GM12872 (cell line): Measurements from ENCODE around the gene LIMA1.

ENCODE experiments used
- CTCF ChIP-seq: IDR thresholded peaks from 3 replicates; pipeline ENCODE4 v1.5.1; 2011; ENCODE audit warnings: low read depth, mild to moderate bottlenecking, low read length, moderate library complexity; ENCODE audit not compliant: insufficient read depth

The LIMA1 gene

GRCh38 chr12:50239355-50239891 lies 43.9 kb downstream of the LIMA1 start:
- no peak for TF ChIP-seq CTCF

GRCh38 chr12:50234347-50234746 lies 49.0 kb downstream of the LIMA1 start:
- TF ChIP-seq CTCF: no peak

DNA sequence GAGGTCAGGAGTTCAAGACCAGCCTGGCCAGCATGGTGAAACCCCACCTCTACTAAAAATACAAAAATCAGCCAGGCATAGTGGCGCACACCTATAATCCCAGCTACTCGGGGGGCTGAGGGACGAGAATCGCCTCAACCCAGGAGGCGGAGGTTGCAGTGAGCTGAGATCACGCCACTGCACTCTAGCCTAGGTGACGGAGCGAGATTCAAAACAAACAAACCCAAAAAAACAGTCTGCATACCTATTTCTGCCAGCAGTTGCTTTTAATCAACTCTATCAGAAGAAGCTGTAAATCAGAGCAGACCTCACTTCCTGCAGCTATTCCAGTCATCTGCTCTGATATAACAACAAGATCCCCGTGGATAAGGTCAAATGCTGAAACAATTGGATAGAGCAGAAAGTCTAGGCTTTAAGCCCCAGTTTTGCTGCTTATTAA lies 50.5 kb downstream of the LIMA1 start:
- no peak for TF ChIP-seq CTCF

GRCh38 chr12:50232206-50232605 lies 51.1 kb downstream of the LIMA1 start:
- TF ChIP-seq CTCF: no peak

- no peak for TF ChIP-seq CTCF
These were observed 52.0 kb downstream of the LIMA1 start for GRCh38 chr12:50231346-50231745.

DNA sequence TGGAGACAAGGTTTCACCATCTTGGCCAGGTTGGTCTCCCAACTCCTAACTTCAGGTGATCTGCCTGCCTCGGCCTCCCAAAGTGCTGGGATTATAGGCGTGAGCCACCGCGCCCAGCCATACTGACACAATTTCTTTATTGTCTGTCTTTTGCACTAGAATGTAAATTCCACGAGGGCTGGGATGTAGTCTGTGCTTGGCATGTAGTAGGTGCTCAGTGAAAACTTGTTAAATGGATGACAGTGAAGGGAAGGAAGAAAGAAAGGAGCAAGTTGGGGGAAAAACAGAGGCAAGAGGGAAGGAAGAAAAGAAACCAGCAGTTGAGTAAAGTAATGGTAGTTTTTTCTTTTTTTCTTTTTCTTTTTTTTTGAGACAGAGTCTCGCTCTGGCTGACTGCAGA lies 53.1 kb downstream of the LIMA1 start:
- TF ChIP-seq CTCF: no peak

DNA sequence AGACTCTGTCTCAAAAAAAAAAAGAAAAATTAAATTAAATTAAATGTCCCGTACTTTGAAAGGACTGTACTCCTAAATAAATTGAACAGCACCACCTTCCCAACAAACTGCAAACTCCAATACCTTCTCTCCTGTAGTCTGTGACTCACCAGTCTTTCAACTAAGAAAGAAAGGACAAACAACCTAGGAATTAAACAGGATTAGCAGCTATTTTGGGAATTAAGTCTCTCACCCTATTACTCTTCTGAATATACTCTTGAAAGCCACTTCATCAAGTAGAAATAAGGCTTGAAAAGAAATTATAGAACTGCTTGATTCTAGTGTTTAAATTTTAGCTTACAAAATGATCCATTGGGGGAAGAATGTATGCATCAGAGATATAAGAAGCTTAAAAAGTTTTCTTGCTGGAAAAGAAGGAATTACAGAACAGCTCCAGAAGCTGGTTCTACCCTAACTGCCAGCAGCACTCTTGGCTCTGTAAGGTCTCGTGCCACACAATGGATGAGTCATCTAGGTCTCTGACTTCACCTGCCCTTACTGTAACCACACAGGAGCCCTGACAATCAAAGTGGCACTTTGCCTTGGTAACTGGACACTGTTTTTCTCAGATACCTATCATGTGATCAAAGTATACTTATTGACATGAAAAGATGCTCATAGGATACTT lies 59.2 kb downstream of the LIMA1 start:
- no peak for TF ChIP-seq CTCF
